Small intestine (tissue), 7 donors: ENCODE measurements around the gene LGMN. TPM values are rescaled to one million over a fixed set of nuclear protein-coding genes. Genes with fewer than 3 reads are reported as not detected.
"Not testable (repeated sequence)": the region's sequence is repeated elsewhere in the genome, so short reads cannot be mapped to it uniquely, and the experiment has no call there.

Experiments
- DNase-seq, 2 donors: peaks; one replicate each; pipeline versions ENCODE4 v3.0.0 to v3.0.0-alpha.2; 2013
- FAIRE-seq: peaks from 2 replicates; lab custom pipeline; 2012; peaks lifted over from hg19 to GRCh38; lab: Jason Lieb, UNC
- H3K27ac ChIP-seq, 3 donors: one replicate each; pipeline ENCODE4 v1.5.1; 2013; ENCODE audit warnings: low read length in 2 of 3, mild to moderate bottlenecking in 2 of 3, control low read depth in 1 of 3, inconsistent platforms in 1 of 3, low read depth in 1 of 3, moderate library complexity in 1 of 3
- H3K27me3 ChIP-seq, 3 donors: one replicate each; pipeline ENCODE4 v1.6.1; 2013; ENCODE audit warnings: low read length in 3 of 3, inconsistent platforms in 1 of 3; ENCODE audit not compliant: control insufficient read depth in 3 of 3, insufficient read depth in 3 of 3
- H3K36me3 ChIP-seq, 3 donors: one replicate each; pipeline ENCODE4 v1.6.1; 2013; ENCODE audit warnings: low read length in 3 of 3, inconsistent platforms in 1 of 3, low read depth in 1 of 3, mild to moderate bottlenecking in 1 of 3, moderate library complexity in 1 of 3; ENCODE audit not compliant: control insufficient read depth in 3 of 3, insufficient read depth in 2 of 3
- H3K4me1 ChIP-seq, 3 donors: one replicate each; pipeline ENCODE4 v1.6.1; 2013; ENCODE audit warnings: low read length in 2 of 3, inconsistent platforms in 1 of 3, low read depth in 1 of 3, mild to moderate bottlenecking in 1 of 3, moderate library complexity in 1 of 3; ENCODE audit not compliant: control insufficient read depth in 3 of 3, insufficient read depth in 2 of 3
- H3K4me3 ChIP-seq, 3 donors: one replicate each; pipeline ENCODE4 v1.5.1; 2013; ENCODE audit warnings: low read length in 3 of 3, control low read depth in 1 of 3, inconsistent platforms in 1 of 3, low read depth in 1 of 3, mild to moderate bottlenecking in 1 of 3, moderate library complexity in 1 of 3
- H3K9me3 ChIP-seq, 2 donors: one replicate each; pipeline ENCODE4 v1.6.1; 2013; ENCODE audit warnings: low read depth in 1 of 2, low read length in 1 of 2; ENCODE audit not compliant: control insufficient read depth in 2 of 2, insufficient read depth in 1 of 2
- WGBS, 3 donors: extraction: QIAGEN DNeasy Blood & Tissue Kit; methylation state at CpG; one replicate each; pipeline ENCODE4 v1.1.7; 2013; 5-methylcytosine and 5-hydroxymethylcytosine counted together
- polyA plus RNA-seq, 4 donors: library from polyadenylated mRNA; stranded (reverse) in 3 of 4; unstranded in 1 of 4; fragments of 200-250 nt in 3 of 4; fragments of 120-200 nt in 1 of 4; gene quantifications; one replicate each; pipeline versions ENCODE4 v1.2.1 to v1.2.3, GENCODE V29; 2013
- donor health status: healthy with polysubstance abuse.
- donor health status: control.
- donor health status: control.
- donor health status: Bipolar disorder and iron deficiency.
- donor health status: healthy.

LGMN gene
- polyA plus RNA-seq, 4 donors: 57.8 to 386 (median 62.3) TPM

DNA sequence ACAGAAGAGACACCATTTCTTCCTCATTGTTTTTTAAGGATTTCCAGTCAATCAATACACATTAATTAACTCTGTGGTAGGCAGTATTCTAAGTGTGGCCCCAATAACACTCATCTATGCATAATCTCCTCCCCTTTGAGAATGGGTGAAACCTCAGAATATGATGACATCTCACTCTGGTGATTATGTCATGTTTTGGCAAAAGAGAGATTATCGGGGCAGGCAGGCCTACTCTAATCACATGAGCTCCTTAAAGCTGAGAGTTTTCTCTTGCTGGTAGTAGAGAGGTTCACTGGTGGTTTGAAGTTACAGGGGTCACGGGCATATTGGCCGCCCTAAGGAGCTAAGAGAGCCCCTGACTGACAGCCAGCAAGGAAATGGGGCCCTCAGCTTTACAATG, 7.1 kb upstream of the LGMN start:
- no peak overlapping the region for H3K4me3 ChIP-seq
- H3K36me3 ChIP-seq: no peaks in the 10 kb centered on the region
- no peak for DNase-seq
- 78 to 90% (median 82%) methylated on average over 3 of the region's 3 CpGs for WGBS, 3 donors
- H3K27me3 ChIP-seq: no peaks in the 10 kb centered on the region
- no peaks in the 10 kb centered on the region for H3K4me1 ChIP-seq
- H3K9me3 ChIP-seq: no peaks in the 10 kb centered on the region
- no peak overlapping the region for H3K27ac ChIP-seq
- no peak for FAIRE-seq

DNA sequence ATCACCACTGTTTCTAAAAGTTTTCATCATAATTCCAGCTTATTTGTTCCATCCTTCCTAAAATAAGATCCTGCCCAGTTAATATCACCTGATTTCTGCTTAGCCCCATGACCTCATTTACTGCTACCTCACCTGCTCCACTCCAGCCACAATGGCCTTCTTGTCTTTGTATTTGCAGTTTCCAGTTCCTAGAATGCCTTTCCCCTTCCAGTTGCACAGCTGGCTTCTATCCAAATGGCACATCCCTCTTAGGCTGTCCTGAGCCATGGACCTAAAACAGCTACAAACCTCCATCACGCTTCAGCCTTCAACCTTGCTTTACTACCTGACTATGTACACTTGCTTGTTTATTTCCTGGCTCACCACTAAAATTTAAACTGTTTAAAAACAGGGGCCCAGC, 6.5 kb upstream of the LGMN start:
- DNase-seq (no peak), FAIRE-seq (no peak)
- Histone ChIP-seq H3K27me3 (no peaks in the 10 kb centered on the region), H3K27ac (no peak overlapping the region), H3K36me3 (no peaks in the 10 kb centered on the region), H3K4me1 (no peaks in the 10 kb centered on the region), H3K4me3 (no peak overlapping the region), H3K9me3 (no peaks in the 10 kb centered on the region)
- WGBS, 3 donors: 51 to 71% (median 69%) methylated on average over 1 of the region's 1 CpG

DNA sequence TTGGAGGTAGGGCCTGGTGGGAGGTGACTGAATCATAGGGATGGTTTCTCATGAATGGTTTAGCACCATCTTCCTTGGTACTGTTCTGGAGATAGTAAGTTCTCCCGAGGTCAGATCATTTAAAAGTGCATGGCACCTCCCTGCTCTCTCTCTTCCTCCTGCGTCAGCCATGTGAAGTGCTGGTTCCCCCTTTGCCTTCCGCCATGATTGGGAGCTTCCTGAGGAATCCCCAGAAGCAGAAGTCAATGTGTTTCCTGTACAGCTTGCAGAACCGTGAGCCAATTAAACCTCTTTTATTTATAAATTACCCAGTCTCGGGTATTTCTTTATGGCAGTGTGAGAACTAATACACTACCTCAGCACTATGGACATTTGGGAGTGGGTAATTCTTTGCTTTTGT, 4.8 kb upstream of the LGMN start:
- WGBS, 3 donors: 70 to 93% (median 80%) methylated on average over 5 of the region's 5 CpGs
- Histone ChIP-seq H3K4me3 (no peak overlapping the region), H3K27ac (no peak overlapping the region), H3K9me3 (no peaks in the 10 kb centered on the region), H3K36me3 (no peaks in the 10 kb centered on the region), H3K4me1 (no peaks in the 10 kb centered on the region), H3K27me3 (no peaks in the 10 kb centered on the region)
- FAIRE-seq (no peak), DNase-seq (no peak)

DNA sequence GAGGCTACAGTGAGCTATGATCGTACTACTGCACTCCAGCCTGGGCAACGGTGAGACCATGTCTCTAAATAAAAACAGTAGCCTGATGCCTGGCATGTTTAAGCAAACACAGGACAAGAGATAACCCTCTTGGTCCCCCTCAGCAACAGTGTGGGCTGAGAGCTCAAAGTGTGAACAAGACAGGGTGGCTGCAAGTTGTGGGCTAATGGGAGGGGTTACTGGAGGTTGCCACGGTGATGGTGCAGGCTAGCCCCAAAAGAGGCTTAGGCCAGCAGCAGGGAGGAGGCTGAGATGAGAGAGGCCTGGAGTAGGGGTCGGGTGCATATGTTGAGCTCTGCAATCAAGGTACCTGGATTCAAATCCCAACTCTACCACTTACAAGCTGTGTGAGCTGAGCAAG, 3.4 kb upstream of the LGMN start:
- Histone ChIP-seq H3K27me3 (no peaks in the 10 kb centered on the region), H3K27ac (no peak overlapping the region), H3K4me1 (peaks cover 0 to 2% (median 0%) of the 10 kb centered on the region in 3 donors), H3K4me3 (no peak overlapping the region), H3K9me3 (no peaks in the 10 kb centered on the region), H3K36me3 (no peaks in the 10 kb centered on the region)
- no peak for FAIRE-seq
- no peak for DNase-seq
- WGBS, 3 donors: 69 to 80% (median 76%) methylated on average over 4 of the region's 4 CpGs

DNA sequence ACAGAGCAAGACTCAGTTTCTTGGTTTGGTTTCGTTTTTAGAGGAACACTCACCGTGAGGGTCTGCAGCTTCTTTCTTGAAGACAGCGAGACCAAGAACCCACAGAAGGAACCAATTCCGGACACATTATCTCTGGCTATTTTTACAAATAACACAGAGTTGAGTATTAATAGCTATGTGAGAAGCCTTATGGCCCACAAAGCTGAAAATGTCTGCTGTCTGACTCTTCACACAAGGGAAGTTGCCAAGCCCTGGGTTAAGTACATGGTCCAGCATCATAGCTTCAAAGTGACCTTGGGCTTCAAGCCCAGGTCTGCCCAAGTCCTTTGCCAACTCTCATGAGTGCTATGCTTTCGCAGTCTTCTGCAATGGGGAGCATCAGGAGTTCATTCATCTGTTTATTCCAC, 2.6 kb upstream of the LGMN start:
- H3K4me3 ChIP-seq: no peak overlapping the region
- H3K27ac ChIP-seq: peak overlapping the region in 1 of 3 donors; percentile 45
- WGBS, 3 donors: 66 to 85% (median 67%) methylated on average over 5 of the region's 5 CpGs

DNA sequence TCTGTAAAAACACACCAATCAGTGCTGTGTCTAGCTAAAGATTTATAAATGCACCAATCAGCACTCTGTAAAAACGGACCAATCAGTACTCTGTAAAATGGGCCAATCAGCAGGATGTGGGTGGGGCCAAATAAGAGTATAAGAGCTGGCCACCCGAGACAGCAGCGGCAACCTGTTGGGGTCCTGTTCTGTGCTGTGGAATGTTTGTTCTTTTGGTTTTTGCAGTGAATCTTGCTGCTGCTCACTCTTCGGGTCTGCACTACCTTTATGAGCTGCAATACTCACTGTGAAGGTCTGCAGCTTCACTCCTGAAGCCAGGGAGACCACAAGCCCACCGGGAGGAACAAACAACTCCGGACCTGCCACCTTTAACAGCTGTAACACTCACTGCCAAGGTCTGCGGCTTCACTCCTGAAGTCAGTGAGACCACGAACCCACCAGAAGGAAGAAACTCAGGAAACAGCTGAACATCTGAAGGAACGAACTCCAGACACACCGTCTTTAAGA, 1.8 kb upstream of the LGMN start:
- H3K27me3 ChIP-seq, H3K4me1 ChIP-seq, FAIRE-seq, H3K4me3 ChIP-seq, H3K27ac ChIP-seq, H3K9me3 ChIP-seq, H3K36me3 ChIP-seq, DNase-seq: not testable (repeated sequence)
- WGBS, 3 donors: 74 to 89% (median 74%) methylated on average over 10 of the region's 10 CpGs

More for the DNA sequence above, 2.6 kb upstream of the LGMN start:
- H3K27me3 ChIP-seq: no peaks in the 10 kb centered on the region
- no peaks in the 10 kb centered on the region for H3K9me3 ChIP-seq
- peaks cover 0 to 2% (median 0%) of the 10 kb centered on the region in 3 donors for H3K4me1 ChIP-seq
- FAIRE-seq (no peak), DNase-seq (no peak)
- H3K36me3 ChIP-seq: no peaks in the 10 kb centered on the region

GRCh38 chr14:92747701-92748258, 647 bp downstream of the LGMN start:
- FAIRE-seq: no peak
- 2 to 3% (median 3%) methylated on average over 16 of the region's 16 CpGs for WGBS, 3 donors

DNA sequence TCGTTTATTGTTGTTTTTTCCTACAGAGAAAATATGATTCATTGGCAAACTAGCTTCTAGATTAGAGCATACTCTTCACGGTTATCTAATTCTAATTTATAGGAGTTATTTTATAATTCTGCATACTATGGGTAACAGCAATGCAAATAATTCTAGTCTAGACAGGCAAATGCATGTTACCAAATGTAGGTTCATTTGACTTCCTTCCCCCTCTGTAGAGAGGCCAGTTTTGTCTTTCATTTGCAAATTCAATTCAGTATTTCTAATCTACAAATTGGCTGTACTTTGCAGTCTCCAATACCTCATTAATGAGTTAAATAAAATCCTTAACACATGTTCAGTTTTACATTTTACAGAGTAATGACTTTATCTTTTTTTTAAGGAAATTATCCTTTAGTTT, 4.2 kb downstream of the LGMN start:
- DNase-seq (no peak), FAIRE-seq (no peak)
- no peaks in the 10 kb centered on the region for H3K27me3 ChIP-seq
- H3K36me3 ChIP-seq: peaks cover 0 to 43% (median 2%) of the 10 kb centered on the region in 3 donors
- no peak overlapping the region for H3K4me3 ChIP-seq
- no peak overlapping the region for H3K27ac ChIP-seq
- no peaks in the 10 kb centered on the region for H3K9me3 ChIP-seq
- H3K4me1 ChIP-seq: peaks cover 0 to 2% (median 0%) of the 10 kb centered on the region in 3 donors
- 58 to 79% (median 73%) methylated on average over 2 of the region's 2 CpGs for WGBS, 3 donors

More at GRCh38 chr14:92747701-92748258, 647 bp downstream of the LGMN start:
- Histone ChIP-seq H3K4me1 (peaks cover 0 to 2% (median 0%) of the 10 kb centered on the region in 3 donors), H3K4me3 (peak overlapping the region; percentile 48 to 94 (median 83)), H3K27me3 (no peaks in the 10 kb centered on the region), H3K9me3 (no peaks in the 10 kb centered on the region), H3K27ac (peak overlapping the region; percentile 76 to 89 (median 89)), H3K36me3 (peaks cover 0 to 17% (median 0%) of the 10 kb centered on the region in 3 donors)
- peak; percentile 24 to 63 for DNase-seq
